Sigmoid colon (tissue), 4 donors: ENCODE results near the gene SLC17A1.

ENCODE experiments used
- CTCF ChIP-seq, 4 experiments: fragments of 450-650 bp in 3 of 4; fragments of 200-600 bp in 1 of 4; IDR thresholded peaks; one replicate each; pipeline ENCODE4 v1.5.1; 2016 to 2019; ENCODE audit warnings: antibody characterized with exemption in 4 of 4, mild to moderate bottlenecking in 3 of 4, moderate library complexity in 2 of 4
- POLR2AphosphoS5 ChIP-seq, 4 donors: sonication (generic); formaldehyde crosslinking; IDR thresholded peaks; one replicate each; pipeline ENCODE4 v1.6.1; 2017; ENCODE audit warnings: antibody characterized with exemption in 4 of 4

GRCh38 chr6:25831532-25832306 lies at the start of gene SLC17A1:
- TF ChIP-seq CTCF (IDR thresholded peaks at IDR 0.05) (no peak), POLR2AphosphoS5 (IDR thresholded peaks at IDR 0.05) (no peak)
